ENCODE measurements around the gene OSTF1.

Gene OSTF1

DNA sequence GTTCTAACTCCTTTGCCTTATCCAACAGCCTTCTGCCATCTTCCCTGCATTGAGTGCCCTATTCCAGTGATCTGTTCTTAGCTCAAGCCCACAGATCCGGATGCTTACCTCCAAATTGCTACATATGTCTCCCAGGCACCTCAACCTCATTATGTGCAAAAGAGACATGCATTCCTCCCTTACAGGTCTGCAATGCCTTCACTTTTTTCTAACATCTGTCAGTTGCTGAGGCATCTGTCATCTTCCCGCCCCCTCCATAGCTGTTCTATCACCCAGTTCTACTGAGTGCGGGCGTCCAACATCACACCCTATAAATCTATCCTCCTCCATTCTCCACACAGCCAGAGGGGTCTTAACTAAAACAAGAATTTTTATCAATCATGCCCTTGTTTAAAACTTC, 20.4 kb upstream of the OSTF1 start:
- H3K4me3 Mint-ChIP-seq = no peak overlapping the region
- H3K4me1 Mint-ChIP-seq (ENCODE audit: low read depth) = peaks cover 19% of the 10 kb centered on the region
- H3K27me3 Mint-ChIP-seq (ENCODE audit: low read depth) = no peaks in the 10 kb centered on the region
- H3K27ac Mint-ChIP-seq = no peak overlapping the region
- H3K36me3 Mint-ChIP-seq (ENCODE audit: low read depth) = peaks cover 11% of the 10 kb centered on the region
- no peak for DNase-seq (ENCODE audit: low spot score)
- H3K9me3 Mint-ChIP-seq = no peaks in the 10 kb centered on the region

DNA sequence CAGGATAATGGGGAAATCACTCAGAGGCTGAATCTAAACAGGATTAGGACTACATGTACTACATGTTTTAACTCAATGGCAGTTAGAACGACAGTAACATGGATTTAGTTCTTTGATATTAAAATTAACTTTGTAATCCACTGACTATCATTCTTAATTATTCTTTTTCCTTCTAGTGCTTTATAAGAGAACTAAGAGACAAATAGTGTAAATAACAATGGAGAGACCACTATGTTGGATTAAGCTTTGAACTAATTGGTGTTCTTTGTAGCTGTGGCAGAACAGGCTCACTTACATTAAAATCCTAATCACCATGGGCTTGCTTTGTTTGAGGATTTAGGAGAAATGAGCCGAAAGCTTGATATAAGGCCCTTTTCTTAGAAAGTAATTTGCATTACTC, 19.1 kb upstream of the OSTF1 start:
- Mint-ChIP-seq H3K4me3 (no peak overlapping the region), H3K9me3 (no peaks in the 10 kb centered on the region), H3K36me3 (ENCODE audit: low read depth) (peaks cover 11% of the 10 kb centered on the region), H3K4me1 (ENCODE audit: low read depth) (peaks cover 19% of the 10 kb centered on the region), H3K27ac (no peak overlapping the region), H3K27me3 (ENCODE audit: low read depth) (no peaks in the 10 kb centered on the region)
- no peak for DNase-seq (ENCODE audit: low spot score)

GRCh38 chr9:75071530-75072122, 16.7 kb upstream of the OSTF1 start:
- Mint-ChIP-seq H3K27ac (peak overlapping the region; percentile 26), H3K4me3 (no peak overlapping the region), H3K36me3 (ENCODE audit: low read depth) (peaks cover 10% of the 10 kb centered on the region), H3K27me3 (ENCODE audit: low read depth) (no peaks in the 10 kb centered on the region), H3K9me3 (no peaks in the 10 kb centered on the region), H3K4me1 (ENCODE audit: low read depth) (peaks cover 19% of the 10 kb centered on the region)
- peak; percentile 31 for DNase-seq (ENCODE audit: low spot score)

DNA sequence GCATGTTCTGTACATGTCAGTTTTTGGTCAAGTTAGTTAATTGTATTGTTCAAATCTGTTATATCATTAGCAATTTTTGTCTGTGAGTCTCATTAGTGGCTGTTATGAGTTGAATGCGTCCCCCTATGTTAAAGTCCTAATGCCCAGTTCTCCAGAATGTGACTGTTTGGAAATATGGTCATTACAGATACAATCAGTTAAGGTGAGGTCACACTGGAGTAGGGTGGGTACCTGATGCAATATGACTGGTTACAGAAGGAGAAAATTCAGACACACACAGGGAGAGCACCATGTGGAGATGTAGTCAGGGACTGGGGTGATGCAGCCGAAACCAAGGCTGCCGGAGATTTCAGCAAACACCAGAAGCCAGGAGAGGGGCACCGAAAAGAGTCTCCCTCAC, 15.4 kb upstream of the OSTF1 start:
- no peaks in the 10 kb centered on the region for H3K27me3 Mint-ChIP-seq (ENCODE audit: low read depth)
- no peak for DNase-seq (ENCODE audit: low spot score)
- no peak overlapping the region for H3K4me3 Mint-ChIP-seq
- H3K9me3 Mint-ChIP-seq = no peaks in the 10 kb centered on the region
- peaks cover 22% of the 10 kb centered on the region for H3K4me1 Mint-ChIP-seq (ENCODE audit: low read depth)
- peaks cover 12% of the 10 kb centered on the region for H3K36me3 Mint-ChIP-seq (ENCODE audit: low read depth)
- H3K27ac Mint-ChIP-seq = no peak overlapping the region

DNA sequence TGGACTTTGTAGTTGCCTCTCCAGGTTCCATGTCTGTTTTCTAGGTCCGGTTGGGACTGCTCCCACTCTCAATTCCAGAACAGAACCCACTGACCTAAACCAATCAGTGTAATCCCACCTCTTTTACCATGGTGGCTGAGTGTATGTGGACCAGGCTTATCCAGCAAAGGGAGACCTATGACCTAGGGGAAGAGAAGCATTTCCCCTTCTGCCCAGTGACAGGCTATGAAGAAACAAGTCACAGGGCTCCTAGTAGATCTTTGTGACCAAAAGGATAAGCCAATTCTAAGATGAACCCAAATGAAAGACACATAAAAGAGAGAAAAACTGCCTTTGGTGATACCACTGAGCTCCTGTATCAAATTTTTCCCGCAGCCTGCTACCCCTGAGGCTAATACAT, 6.7 kb upstream of the OSTF1 start:
- DNase-seq (ENCODE audit: low spot score) = no peak
- H3K4me3 Mint-ChIP-seq = no peak overlapping the region
- peaks cover 30% of the 10 kb centered on the region for H3K4me1 Mint-ChIP-seq (ENCODE audit: low read depth)
- H3K27me3 Mint-ChIP-seq (ENCODE audit: low read depth) = no peaks in the 10 kb centered on the region
- peaks cover 31% of the 10 kb centered on the region for H3K36me3 Mint-ChIP-seq (ENCODE audit: low read depth)
- H3K27ac Mint-ChIP-seq = no peak overlapping the region
- no peaks in the 10 kb centered on the region for H3K9me3 Mint-ChIP-seq

- peaks cover 29% of the 10 kb centered on the region for H3K36me3 Mint-ChIP-seq (ENCODE audit: low read depth)
- no peaks in the 10 kb centered on the region for H3K9me3 Mint-ChIP-seq
- peaks cover 27% of the 10 kb centered on the region for H3K4me1 Mint-ChIP-seq (ENCODE audit: low read depth)
- no peaks in the 10 kb centered on the region for H3K27me3 Mint-ChIP-seq (ENCODE audit: low read depth)
- DNase-seq (ENCODE audit: low spot score) = no peak
- no peak overlapping the region for H3K27ac Mint-ChIP-seq
- no peak overlapping the region for H3K4me3 Mint-ChIP-seq
These were observed 4.9 kb upstream of the OSTF1 start for GRCh38 chr9:75083188-75083970.

GRCh38 chr9:75084081-75084672, 4.1 kb upstream of the OSTF1 start:
- H3K9me3 Mint-ChIP-seq = no peaks in the 10 kb centered on the region
- peaks cover 28% of the 10 kb centered on the region for H3K4me1 Mint-ChIP-seq (ENCODE audit: low read depth)
- H3K36me3 Mint-ChIP-seq (ENCODE audit: low read depth) = peaks cover 32% of the 10 kb centered on the region
- H3K27me3 Mint-ChIP-seq (ENCODE audit: low read depth) = no peaks in the 10 kb centered on the region
- no peak for DNase-seq (ENCODE audit: low spot score)
- no peak overlapping the region for H3K4me3 Mint-ChIP-seq
- no peak overlapping the region for H3K27ac Mint-ChIP-seq

GRCh38 chr9:75085640-75086039, 2.7 kb upstream of the OSTF1 start:
- Mint-ChIP-seq H3K4me1 (ENCODE audit: low read depth) (peaks cover 36% of the 10 kb centered on the region), H3K27me3 (ENCODE audit: low read depth) (no peaks in the 10 kb centered on the region), H3K4me3 (peak overlapping the region; percentile 65), H3K27ac (peak overlapping the region; percentile 64), H3K9me3 (no peaks in the 10 kb centered on the region), H3K36me3 (ENCODE audit: low read depth) (peaks cover 31% of the 10 kb centered on the region)
- DNase-seq (ENCODE audit: low spot score) = no peak

DNA sequence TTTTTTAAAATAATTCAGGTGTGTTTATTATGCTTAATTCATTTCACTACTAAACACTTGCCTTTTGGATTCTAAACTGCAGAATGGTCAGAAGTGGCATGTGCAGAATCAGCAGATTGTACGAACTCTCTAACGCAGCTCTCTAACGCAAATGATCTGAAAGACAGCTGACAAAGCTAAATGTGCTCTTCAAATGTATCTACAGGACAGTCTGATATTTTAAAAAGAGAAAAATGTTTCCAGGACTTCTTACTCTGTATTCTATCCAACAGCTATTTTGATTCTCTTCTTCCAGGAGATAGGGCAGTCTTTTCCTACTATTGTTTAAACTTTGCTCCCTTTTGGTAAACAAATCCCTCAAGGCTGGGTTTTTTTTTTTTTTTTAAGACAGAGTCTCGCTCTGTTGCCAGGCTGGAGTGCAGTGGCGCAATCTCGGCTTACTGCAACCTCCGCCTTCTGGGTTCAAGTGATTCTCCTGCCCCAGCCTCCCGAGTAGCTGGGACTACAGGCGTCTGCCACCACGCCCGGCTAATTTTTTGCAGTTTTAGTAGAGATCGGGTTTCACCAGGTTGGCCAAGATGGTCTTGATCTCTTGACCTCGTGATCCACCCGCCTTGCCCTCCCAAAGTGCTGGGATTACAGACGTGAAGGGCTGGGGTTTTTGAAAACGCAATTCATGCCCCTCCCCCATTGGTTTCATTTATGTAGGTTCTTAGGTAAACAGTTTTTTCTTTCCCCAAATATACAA, 1.6 kb upstream of the OSTF1 start:
- Mint-ChIP-seq H3K4me3 (peak overlapping the region; percentile 85), H3K27me3 (ENCODE audit: low read depth) (no peaks in the 10 kb centered on the region), H3K27ac (peak overlapping the region; percentile 95), H3K4me1 (ENCODE audit: low read depth) (peaks cover 45% of the 10 kb centered on the region), H3K9me3 (no peaks in the 10 kb centered on the region), H3K36me3 (ENCODE audit: low read depth) (peaks cover 33% of the 10 kb centered on the region)
- no peak for DNase-seq (ENCODE audit: low spot score)

DNA sequence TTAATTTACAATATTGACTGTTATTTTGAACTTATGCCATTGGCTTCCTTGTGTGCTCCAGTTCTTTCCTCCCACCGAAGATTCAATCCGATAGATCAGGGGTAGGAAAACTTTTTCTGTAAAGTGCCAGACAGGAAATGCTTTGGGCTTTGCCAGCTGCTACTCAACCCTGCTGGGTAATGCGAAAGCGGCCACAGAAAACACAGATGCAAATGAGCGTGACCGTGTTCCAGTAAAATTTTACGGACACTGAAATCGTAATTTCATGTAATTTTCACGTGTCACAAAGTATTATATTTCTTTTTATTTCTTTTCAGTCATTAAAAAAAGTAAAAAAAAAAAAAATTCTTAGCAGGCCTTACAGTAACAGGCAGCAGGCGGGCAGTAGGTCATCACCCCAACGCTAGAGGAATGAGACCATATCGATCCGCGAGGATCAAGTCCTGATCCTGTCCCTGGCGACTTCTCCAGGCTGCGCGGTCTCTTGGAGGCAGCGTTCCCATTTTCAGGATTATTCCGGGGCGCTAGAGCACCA, 958 bp upstream of the OSTF1 start:
- DNase-seq (ENCODE audit: low spot score) = peak; percentile 39
- Mint-ChIP-seq H3K27me3 (ENCODE audit: low read depth) (no peaks in the 10 kb centered on the region), H3K4me3 (peak overlapping the region; percentile 85), H3K9me3 (no peaks in the 10 kb centered on the region), H3K36me3 (ENCODE audit: low read depth) (peaks cover 34% of the 10 kb centered on the region), H3K4me1 (ENCODE audit: low read depth) (peaks cover 50% of the 10 kb centered on the region), H3K27ac (peak overlapping the region; percentile 95)

DNA sequence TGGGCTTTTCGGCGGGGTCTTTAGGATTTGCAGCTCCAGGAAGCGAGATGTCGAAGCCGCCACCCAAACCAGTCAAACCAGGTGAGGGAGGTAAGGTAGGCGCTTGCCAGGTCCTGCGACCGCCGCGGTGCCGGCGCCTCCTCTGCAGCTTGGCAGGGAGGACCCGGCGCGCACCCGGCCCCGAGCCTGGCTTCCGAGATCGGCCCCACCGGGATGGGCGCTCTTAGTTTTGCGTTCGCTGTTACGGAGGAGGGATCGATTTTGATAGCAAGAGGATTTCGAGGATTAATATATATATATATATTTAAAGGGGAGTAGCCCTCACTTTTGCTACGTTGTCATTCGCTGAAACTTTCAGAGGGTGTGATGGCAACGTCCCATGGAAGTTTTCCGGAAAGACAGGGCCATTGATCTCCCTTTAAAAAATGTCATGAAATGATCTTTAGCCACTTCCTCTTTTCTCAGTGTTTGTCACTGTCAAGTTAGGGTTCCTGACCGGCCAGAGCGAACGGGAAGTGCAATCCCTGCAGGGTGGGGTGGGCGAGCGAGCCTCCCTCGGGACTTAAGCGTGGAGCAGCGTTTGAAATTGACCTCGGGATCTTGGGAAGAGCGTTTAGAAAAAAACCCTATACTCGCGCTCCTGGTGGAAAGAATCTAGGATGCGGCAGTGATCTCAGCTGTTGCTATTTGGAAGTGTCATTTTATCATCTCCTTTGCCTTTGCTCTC, 495 bp downstream of the OSTF1 start:
- no peaks in the 10 kb centered on the region for H3K27me3 Mint-ChIP-seq (ENCODE audit: low read depth)
- peaks cover 34% of the 10 kb centered on the region for H3K36me3 Mint-ChIP-seq (ENCODE audit: low read depth)
- peak overlapping the region; percentile 95 for H3K27ac Mint-ChIP-seq
- DNase-seq (ENCODE audit: low spot score) = peak; percentile 17
- H3K4me1 Mint-ChIP-seq (ENCODE audit: low read depth) = peaks cover 52% of the 10 kb centered on the region
- H3K9me3 Mint-ChIP-seq = no peaks in the 10 kb centered on the region
- peak overlapping the region; percentile 99 for H3K4me3 Mint-ChIP-seq

- Mint-ChIP-seq H3K4me1 (ENCODE audit: low read depth) (peaks cover 54% of the 10 kb centered on the region), H3K9me3 (no peaks in the 10 kb centered on the region), H3K27me3 (ENCODE audit: low read depth) (no peaks in the 10 kb centered on the region), H3K27ac (peak overlapping the region; percentile 95), H3K36me3 (ENCODE audit: low read depth) (peaks cover 36% of the 10 kb centered on the region), H3K4me3 (peak overlapping the region; percentile 99)
- no peak for DNase-seq (ENCODE audit: low spot score)
These were observed 1.1 kb downstream of the OSTF1 start for GRCh38 chr9:75089373-75089766.

- H3K36me3 Mint-ChIP-seq (ENCODE audit: low read depth) = peaks cover 39% of the 10 kb centered on the region
- H3K4me3 Mint-ChIP-seq = peak overlapping the region; percentile 99
- DNase-seq (ENCODE audit: low spot score) = no peak
- H3K27me3 Mint-ChIP-seq (ENCODE audit: low read depth) = no peaks in the 10 kb centered on the region
- H3K9me3 Mint-ChIP-seq = no peaks in the 10 kb centered on the region
- peak overlapping the region; percentile 71 for H3K27ac Mint-ChIP-seq
- H3K4me1 Mint-ChIP-seq (ENCODE audit: low read depth) = peaks cover 56% of the 10 kb centered on the region
These were observed 2.3 kb downstream of the OSTF1 start for GRCh38 chr9:75090579-75090978.
